ENCODE measurements around the gene ANO5.

DNA sequence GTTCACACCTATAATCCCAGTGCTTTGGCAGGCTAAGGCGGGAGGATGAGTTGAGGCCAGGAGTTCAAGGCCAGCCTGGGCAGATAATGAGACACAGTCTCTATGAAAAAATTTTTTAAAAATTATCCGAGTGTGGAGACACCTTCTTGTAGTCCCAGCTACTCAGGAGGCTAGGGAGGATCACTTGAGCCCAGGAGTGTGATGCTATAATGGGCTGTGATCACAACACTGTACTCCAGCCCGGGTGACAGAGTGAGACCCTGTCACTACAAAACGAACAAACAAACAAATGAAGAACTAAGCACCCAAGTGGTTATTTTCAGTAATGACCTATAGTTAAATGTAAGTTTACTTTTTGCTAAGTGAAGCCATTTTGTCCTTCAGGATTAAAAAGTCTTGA is 32.3 kb downstream of the ANO5 start:
- TF ChIP-seq, protein P1, sequence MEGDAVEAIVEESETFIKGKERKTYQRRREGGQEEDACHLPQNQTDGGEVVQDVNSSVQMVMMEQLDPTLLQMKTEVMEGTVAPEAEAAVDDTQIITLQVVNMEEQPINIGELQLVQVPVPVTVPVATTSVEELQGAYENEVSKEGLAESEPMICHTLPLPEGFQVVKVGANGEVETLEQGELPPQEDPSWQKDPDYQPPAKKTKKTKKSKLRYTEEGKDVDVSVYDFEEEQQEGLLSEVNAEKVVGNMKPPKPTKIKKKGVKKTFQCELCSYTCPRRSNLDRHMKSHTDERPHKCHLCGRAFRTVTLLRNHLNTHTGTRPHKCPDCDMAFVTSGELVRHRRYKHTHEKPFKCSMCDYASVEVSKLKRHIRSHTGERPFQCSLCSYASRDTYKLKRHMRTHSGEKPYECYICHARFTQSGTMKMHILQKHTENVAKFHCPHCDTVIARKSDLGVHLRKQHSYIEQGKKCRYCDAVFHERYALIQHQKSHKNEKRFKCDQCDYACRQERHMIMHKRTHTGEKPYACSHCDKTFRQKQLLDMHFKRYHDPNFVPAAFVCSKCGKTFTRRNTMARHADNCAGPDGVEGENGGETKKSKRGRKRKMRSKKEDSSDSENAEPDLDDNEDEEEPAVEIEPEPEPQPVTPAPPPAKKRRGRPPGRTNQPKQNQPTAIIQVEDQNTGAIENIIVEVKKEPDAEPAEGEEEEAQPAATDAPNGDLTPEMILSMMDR (IDR thresholded peaks at IDR 0.05), result no peak
- no peak for TF ChIP-seq EZH2 (IDR thresholded peaks at IDR 0.05)
- no peak for TF ChIP-seq EZH2phosphoT487 (IDR thresholded peaks at IDR 0.05)

Measured in neural progenitor cell (in vitro differentiated cells).